Suprapubic skin (tissue), 4 donors: Measurements from ENCODE around the gene UCN2.

Source experiments
- EP300 ChIP-seq: sonication (generic); formaldehyde crosslinking; IDR thresholded peaks from one replicate; pipeline ENCODE4 v1.6.1; 2017; ENCODE audit warnings: antibody characterized with exemption
- POLR2A ChIP-seq, 2 donors: fragments of 450-650 bp; IDR thresholded peaks; one replicate each; pipeline ENCODE4 v1.6.1; 2017; ENCODE audit warnings: antibody characterized with exemption in 2 of 2, mild to moderate bottlenecking in 2 of 2, moderate library complexity in 2 of 2
- POLR2AphosphoS5 ChIP-seq, 3 donors: sonication (generic); formaldehyde crosslinking; IDR thresholded peaks; one replicate each; pipeline ENCODE4 v1.6.1; 2017; ENCODE audit warnings: antibody characterized with exemption in 3 of 3
- TF ChIP-seq, protein P1 (sequence below), 2 donors: fragments of 200-600 bp in 1 of 2; fragments of 450-650 bp in 1 of 2; sonication (generic) in 1 of 2; IDR thresholded peaks; one replicate each; pipeline ENCODE4 v1.5.1; 2016 to 2019; ENCODE audit warnings: antibody characterized with exemption in 2 of 2, mild to moderate bottlenecking in 1 of 2, moderate library complexity in 1 of 2

DNA sequence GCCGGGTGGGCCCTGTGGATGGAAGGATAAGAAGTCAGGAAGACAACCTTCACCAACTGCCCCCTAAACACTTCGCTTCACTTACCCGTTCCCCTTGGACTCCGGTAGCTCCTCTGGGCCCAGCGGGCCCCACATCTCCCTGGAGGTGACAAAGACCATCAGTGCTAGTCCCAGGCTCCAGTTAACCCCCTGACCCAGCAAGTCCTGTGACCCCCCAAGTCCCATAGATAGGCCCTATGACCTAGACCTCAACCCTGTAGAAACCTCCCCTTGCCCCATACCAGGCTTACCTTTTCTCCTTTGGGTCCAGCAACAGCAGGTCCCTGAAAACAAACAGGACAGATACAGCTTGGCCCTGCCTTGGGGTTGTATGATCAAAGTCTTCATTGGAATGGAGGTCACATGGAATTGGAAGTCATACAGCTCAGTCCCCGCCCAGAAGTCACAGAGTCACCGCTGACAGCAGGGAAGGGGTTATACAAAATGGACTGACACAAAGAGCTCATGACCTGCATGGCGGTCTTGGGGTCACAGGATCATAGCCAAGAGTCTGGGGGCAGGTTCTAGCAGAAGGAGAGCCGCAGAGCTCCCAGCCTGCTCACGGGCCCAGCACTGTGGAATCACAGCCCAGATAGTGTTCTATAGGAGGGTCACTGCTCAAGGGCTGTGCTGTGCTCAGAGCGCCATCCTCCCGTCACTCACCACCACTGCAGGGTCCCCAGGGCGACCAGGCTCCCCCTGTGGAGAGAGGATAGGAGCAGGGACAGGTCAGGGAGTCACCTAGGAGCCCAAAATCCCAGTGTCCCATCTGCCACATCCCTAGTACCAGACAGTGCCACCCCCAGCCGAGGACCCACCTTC lies 18.3 kb upstream of the UCN2 start:
- TF ChIP-seq POLR2A (IDR thresholded peaks at IDR 0.05), result no peak
- TF ChIP-seq, protein P1, sequence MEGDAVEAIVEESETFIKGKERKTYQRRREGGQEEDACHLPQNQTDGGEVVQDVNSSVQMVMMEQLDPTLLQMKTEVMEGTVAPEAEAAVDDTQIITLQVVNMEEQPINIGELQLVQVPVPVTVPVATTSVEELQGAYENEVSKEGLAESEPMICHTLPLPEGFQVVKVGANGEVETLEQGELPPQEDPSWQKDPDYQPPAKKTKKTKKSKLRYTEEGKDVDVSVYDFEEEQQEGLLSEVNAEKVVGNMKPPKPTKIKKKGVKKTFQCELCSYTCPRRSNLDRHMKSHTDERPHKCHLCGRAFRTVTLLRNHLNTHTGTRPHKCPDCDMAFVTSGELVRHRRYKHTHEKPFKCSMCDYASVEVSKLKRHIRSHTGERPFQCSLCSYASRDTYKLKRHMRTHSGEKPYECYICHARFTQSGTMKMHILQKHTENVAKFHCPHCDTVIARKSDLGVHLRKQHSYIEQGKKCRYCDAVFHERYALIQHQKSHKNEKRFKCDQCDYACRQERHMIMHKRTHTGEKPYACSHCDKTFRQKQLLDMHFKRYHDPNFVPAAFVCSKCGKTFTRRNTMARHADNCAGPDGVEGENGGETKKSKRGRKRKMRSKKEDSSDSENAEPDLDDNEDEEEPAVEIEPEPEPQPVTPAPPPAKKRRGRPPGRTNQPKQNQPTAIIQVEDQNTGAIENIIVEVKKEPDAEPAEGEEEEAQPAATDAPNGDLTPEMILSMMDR (IDR thresholded peaks at IDR 0.05), result no peak
- no peak for TF ChIP-seq EP300
- TF ChIP-seq POLR2AphosphoS5 (IDR thresholded peaks at IDR 0.05), result no peak
